Left ventricle myocardium inferior (tissue), 1 donor: Measurements from ENCODE around the gene MRTFB. TPM values are rescaled to one million over a fixed set of nuclear protein-coding genes. Genes with fewer than 3 reads are reported as not detected.

ENCODE experiments used
- DNase-seq: peaks from one replicate; pipeline ENCODE4 v3.0.0-alpha.2; 2020
- H3K27ac ChIP-seq: fragments of 200-600 bp; replicated peaks from 2 replicates; pipeline ENCODE4 v1.8.0; 2021
- H3K27me3 ChIP-seq: fragments of 200-600 bp; 2 replicates; pipeline ENCODE4 v1.8.0; 2021; ENCODE audit warnings: low read depth
- H3K36me3 ChIP-seq: fragments of 200-600 bp; 2 replicates; pipeline ENCODE4 v1.8.0; 2021
- H3K4me1 ChIP-seq: fragments of 200-600 bp; 2 replicates; pipeline ENCODE4 v1.8.0; 2021
- H3K4me3 ChIP-seq: fragments of 200-600 bp; 2 replicates; pipeline ENCODE4 v1.8.0; 2021; ENCODE audit warnings: mild to moderate bottlenecking, moderate library complexity
- H3K9me3 ChIP-seq: fragments of 200-600 bp; replicated peaks from 2 replicates; pipeline ENCODE4 v1.8.0; 2021
- intact Hi-C: fragments of 100-400 bp; cut with micrococcal nuclease; formaldehyde crosslinking; loops from one replicate; pipeline ENCODE4 v1.11.0; 2022
- total RNA-seq: library from RNA; stranded (reverse); fragmentation: NEBNext Ultra II Directional; extraction: Animal tissue kit (Norgen Biotek cat#: 25700); gene quantifications from one replicate; pipeline ENCODE4 v1.2.1, GENCODE V29; 2021
- TF ChIP-seq, protein P1 (sequence below): fragments of 200-600 bp; IDR thresholded peaks from 2 replicates; pipeline ENCODE4 v1.8.0; 2021; ENCODE audit warnings: antibody characterized with exemption, mild to moderate bottlenecking, borderline replicate concordance
- donor health status: DM: no; HTN: yes; CAD: no; lungs with severe emphysema.

Gene MRTFB
- total RNA-seq, 1 donor from 2014 or later, result 24.3 TPM

DNA sequence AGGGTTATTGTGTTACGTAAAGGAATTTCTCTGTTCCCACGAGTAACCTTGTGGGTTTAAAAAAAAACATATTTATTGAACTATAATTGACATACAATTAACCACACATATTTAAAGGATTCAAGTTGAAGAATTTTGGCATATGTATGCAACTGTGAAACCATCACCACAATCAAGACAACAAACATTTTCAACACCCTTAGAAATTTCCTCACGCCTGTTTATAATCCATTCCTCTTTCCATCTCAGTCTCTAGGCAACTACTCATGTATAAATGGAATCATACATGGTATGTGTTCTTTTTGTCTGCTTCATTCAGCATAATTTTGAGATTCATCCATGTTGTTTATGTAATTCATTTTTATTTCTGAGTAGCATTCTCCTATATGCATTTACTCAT lies 104.0 kb downstream of the MRTFB start:
- Histone ChIP-seq H3K36me3 (no peaks in the 10 kb centered on the region), H3K4me3 (no peak overlapping the region), H3K4me1 (peaks cover under 1% of the 10 kb centered on the region), H3K9me3 (peaks cover 8% of the 10 kb centered on the region), H3K27me3 (no peaks in the 10 kb centered on the region), H3K27ac (no peak overlapping the region)
- TF ChIP-seq, protein P1, sequence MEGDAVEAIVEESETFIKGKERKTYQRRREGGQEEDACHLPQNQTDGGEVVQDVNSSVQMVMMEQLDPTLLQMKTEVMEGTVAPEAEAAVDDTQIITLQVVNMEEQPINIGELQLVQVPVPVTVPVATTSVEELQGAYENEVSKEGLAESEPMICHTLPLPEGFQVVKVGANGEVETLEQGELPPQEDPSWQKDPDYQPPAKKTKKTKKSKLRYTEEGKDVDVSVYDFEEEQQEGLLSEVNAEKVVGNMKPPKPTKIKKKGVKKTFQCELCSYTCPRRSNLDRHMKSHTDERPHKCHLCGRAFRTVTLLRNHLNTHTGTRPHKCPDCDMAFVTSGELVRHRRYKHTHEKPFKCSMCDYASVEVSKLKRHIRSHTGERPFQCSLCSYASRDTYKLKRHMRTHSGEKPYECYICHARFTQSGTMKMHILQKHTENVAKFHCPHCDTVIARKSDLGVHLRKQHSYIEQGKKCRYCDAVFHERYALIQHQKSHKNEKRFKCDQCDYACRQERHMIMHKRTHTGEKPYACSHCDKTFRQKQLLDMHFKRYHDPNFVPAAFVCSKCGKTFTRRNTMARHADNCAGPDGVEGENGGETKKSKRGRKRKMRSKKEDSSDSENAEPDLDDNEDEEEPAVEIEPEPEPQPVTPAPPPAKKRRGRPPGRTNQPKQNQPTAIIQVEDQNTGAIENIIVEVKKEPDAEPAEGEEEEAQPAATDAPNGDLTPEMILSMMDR, result no peak
- intact Hi-C loops, result loop anchor here (10.0 kb wide), 1 partner anchor 50 kb away; no protein-coding TSS in a partner anchor
- no peak for DNase-seq

DNA sequence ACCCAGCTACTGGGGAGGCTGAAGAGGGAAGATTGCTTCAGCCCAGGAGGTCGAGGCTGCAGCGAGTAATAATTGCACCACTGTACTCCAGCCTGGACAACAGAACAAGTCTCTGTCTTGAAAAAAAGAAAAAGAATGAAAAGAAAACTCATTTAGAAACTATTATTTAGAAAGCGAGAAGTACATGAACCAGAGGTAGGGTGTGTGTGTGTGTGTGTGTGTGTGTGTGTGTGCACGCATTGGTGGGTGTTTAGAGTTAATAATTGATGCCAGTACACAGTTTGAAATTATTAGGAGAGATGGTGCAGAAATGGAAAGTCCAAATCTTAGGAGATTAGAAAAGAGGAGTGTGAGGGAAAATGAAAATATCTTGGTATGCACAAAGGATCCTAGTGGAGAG lies 106.6 kb downstream of the MRTFB start:
- intact Hi-C loops, result loop anchor here (10.0 kb wide), 1 partner anchor 53 kb away; no protein-coding TSS in a partner anchor
- H3K4me1 ChIP-seq, result peaks cover 27% of the 10 kb centered on the region

DNA sequence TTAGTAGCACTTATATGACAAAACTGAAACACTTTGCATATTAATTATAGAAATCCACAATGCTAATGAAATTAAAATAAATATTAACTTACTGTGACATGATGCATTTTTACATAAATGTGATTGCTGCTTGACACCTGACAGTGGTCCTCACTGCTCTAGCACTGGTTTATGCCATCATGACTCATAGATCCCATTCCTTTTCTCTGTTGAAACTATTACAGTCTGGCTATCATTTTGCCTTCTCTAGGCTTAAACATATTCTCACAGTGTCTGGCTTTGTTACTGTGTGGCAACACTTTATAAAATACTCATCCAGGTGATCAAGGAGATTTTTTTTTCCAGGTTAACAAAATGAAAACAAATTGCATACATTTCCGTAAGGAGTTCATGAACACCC lies 108.0 kb downstream of the MRTFB start:
- intact Hi-C loops, result loop anchor here (10.0 kb wide), 1 partner anchor 54 kb away; no protein-coding TSS in a partner anchor
- Histone ChIP-seq H3K27ac (no peak overlapping the region), H3K27me3 (no peaks in the 10 kb centered on the region), H3K9me3 (no peaks in the 10 kb centered on the region), H3K36me3 (no peaks in the 10 kb centered on the region), H3K4me3 (no peak overlapping the region), H3K4me1 (peaks cover 41% of the 10 kb centered on the region)
- DNase-seq, result no peak
- TF ChIP-seq, protein P1, result no peak

More for the DNA sequence above, 106.6 kb downstream of the MRTFB start:
- TF ChIP-seq, protein P1, result no peak
- Histone ChIP-seq H3K9me3 (peaks cover 4% of the 10 kb centered on the region), H3K36me3 (no peaks in the 10 kb centered on the region), H3K27me3 (no peaks in the 10 kb centered on the region), H3K27ac (no peak overlapping the region), H3K4me3 (no peak overlapping the region)
- DNase-seq, result no peak

DNA sequence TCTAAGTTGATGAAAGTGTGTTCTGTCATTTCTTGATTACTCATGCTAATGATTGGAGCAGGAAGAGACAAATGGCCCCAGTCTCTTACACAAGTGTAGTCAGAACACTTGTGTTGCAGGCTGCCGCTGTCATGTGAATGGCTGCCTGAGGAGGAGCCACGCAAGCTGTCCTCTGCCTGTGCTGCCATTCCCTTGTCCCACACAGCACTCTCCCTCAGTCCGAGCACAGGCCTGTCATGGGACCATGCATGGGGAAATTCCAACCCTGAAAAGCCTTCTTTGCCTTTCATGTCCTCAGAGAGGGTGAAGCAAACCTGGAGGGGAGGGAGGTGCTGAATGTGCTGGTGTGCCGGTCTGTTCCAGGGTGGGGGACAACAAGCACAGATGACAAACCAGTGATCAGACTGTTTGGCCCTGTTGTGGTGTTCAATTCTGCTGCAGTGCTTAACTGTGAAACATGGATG lies 109.4 kb downstream of the MRTFB start:
- intact Hi-C loops, result loop anchor here (10.0 kb wide), 2 partner anchors 166 to 246 kb away; no protein-coding TSS in a partner anchor
- DNase-seq, result no peak
- H3K9me3 ChIP-seq, result no peaks in the 10 kb centered on the region
- peaks cover 55% of the 10 kb centered on the region for H3K4me1 ChIP-seq
- H3K27me3 ChIP-seq, result no peaks in the 10 kb centered on the region
- no peaks in the 10 kb centered on the region for H3K36me3 ChIP-seq
- TF ChIP-seq, protein P1, result no peak
- no peak overlapping the region for H3K4me3 ChIP-seq
- H3K27ac ChIP-seq, result peak overlapping the region; percentile 36

DNA sequence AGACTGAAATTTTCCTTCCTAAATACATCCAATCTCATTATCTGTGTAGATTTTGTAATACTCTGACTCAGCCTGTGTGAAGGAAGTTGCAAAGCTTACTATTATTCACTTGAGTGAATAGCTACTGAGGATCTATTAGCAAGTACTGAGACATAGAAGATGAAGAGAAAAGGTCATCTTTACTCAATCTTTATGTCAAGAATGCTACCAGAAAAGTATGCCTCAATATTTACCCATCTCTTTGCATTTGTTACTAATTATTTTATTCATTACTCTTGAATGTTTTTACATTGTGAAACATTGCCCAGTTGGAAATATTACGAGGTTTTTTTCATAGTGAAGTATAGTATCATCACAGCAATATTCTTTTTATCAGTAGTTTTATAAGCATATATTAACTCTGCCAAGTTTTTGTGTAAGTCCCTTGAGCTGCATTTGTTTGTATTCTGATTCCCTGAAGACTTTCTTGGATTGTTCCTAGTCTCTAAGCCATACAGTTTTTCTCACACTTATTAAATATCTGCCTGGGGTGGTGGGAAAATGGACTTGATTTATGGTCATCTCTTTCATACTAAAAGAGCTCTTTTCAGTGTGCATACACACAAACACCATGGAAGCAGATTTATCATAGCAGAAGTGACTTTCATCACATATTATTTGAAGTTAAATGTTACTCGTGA lies 110.4 kb downstream of the MRTFB start:
- DNase-seq, result no peak
- no peaks in the 10 kb centered on the region for H3K9me3 ChIP-seq
- H3K27me3 ChIP-seq, result no peaks in the 10 kb centered on the region
- TF ChIP-seq, protein P1, result no peak
- no peaks in the 10 kb centered on the region for H3K36me3 ChIP-seq
- intact Hi-C loops, result loop anchor here (10.0 kb wide), 2 partner anchors 167 to 247 kb away; no protein-coding TSS in a partner anchor
- no peak overlapping the region for H3K4me3 ChIP-seq
- peaks cover 64% of the 10 kb centered on the region for H3K4me1 ChIP-seq
- peak overlapping the region; percentile 36 for H3K27ac ChIP-seq
